Panc1 (cell line): ENCODE measurements around the gene CMTM8. TPM values are rescaled to one million over a fixed set of nuclear protein-coding genes. Genes with fewer than 3 reads are reported as not detected.
A peak's percentile ranks its signal among the peaks of the same experiment; 100 is the strongest.
"Not testable (repeated sequence)": the region's sequence is repeated elsewhere in the genome, so short reads cannot be mapped to it uniquely, and the experiment has no call there.

Source experiments
- ATAC-seq: fragments of 200-7000 bp; cut with Tn5 transposase; 2 replicates; pipeline ENCODE4 v1.9.1; 2020; ENCODE audit warnings: mild to moderate bottlenecking, moderate library complexity
- BruUV-seq: library from RNA; stranded (reverse); fragments of 400-500 nt; replicated peaks from 2 replicates; lab custom pipeline; 2021; lab: Mats Ljungman, UMichigan
- CTCF ChIA-PET: fragments of 300-600 bp; sonication (Branson Sonifier 250); formaldehyde crosslinking; loops from one replicate; lab custom pipeline; 2022; ENCODE audit warnings: antibody characterized with exemption; lab: Charles Lee
- POLR2A ChIA-PET: fragments of 300-600 bp; sonication (Branson Sonifier 250); formaldehyde crosslinking; loops from one replicate; lab custom pipeline; 2022; ENCODE audit warnings: antibody characterized with exemption; lab: Charles Lee
- DNase-seq: peaks from one replicate; pipeline ENCODE4 v3.0.0-alpha.2; 2010; ENCODE audit warnings: low read depth, low spot score
- H3K27ac ChIP-seq: 2 replicates; pipeline ENCODE4 v1.5.1; 2011; ENCODE audit warnings: mild to moderate bottlenecking, low read length, inconsistent platforms
- H3K27me3 ChIP-seq: fragments of 200-500 bp; sonication (Bioruptor generic); 2 replicates; pipeline ENCODE4 v1.6.0; 2014; ENCODE audit warnings: low read length, inconsistent platforms; ENCODE audit not compliant: control insufficient read depth, insufficient read depth
- H3K36me3 ChIP-seq: fragments of 200-500 bp; sonication (Bioruptor generic); 2 replicates; pipeline ENCODE4 v1.5.1; 2014; ENCODE audit warnings: inconsistent platforms, mild to moderate bottlenecking, low read length, moderate library complexity; ENCODE audit not compliant: control insufficient read depth, insufficient read depth
- H3K4me1 ChIP-seq: 2 replicates; pipeline ENCODE4 v1.5.1; 2011; ENCODE audit warnings: inconsistent platforms, mild to moderate bottlenecking, low read length, moderate library complexity; ENCODE audit not compliant: control insufficient read depth, insufficient read depth
- H3K4me3 ChIP-seq, 2 experiments: 2 replicates each; pipeline ENCODE4 v1.5.1; 2011 to 2012; ENCODE audit warnings: low read depth in 2 of 2, low read length in 2 of 2, mild to moderate bottlenecking in 2 of 2, inconsistent platforms in 1 of 2, moderate library complexity in 1 of 2
- H3K9me3 ChIP-seq: fragments of 200-500 bp; sonication (Bioruptor generic); 2 replicates; pipeline ENCODE4 v1.5.1; 2014; ENCODE audit warnings: low read depth, mild to moderate bottlenecking, inconsistent platforms, low read length, moderate library complexity; ENCODE audit not compliant: control insufficient read depth, insufficient read depth
- POLR2AphosphoS5 ChIP-seq: IDR thresholded peaks from 2 replicates; pipeline ENCODE4 v1.6.1; 2012; ENCODE audit warnings: mild to moderate bottlenecking, low read depth, low read length, moderate library complexity
- REST ChIP-seq, 2 experiments: IDR thresholded peaks; 2 replicates each; pipeline ENCODE4 v1.6.1; 2011 to 2012; ENCODE audit warnings: low read depth in 2 of 2, control low read depth in 1 of 2, low read length in 1 of 2, mild to moderate bottlenecking in 1 of 2, moderate library complexity in 1 of 2; ENCODE audit not compliant: insufficient read depth in 1 of 2
- SIN3A ChIP-seq: IDR thresholded peaks from 2 replicates; pipeline ENCODE4 v1.6.1; 2012; ENCODE audit warnings: low read depth, mild to moderate bottlenecking, low read length, moderate library complexity, borderline replicate concordance; ENCODE audit not compliant: insufficient read depth
- TCF7L2 ChIP-seq: IDR thresholded peaks from 2 replicates; pipeline ENCODE4 v1.6.1; 2011; ENCODE audit warnings: mild to moderate bottlenecking, low read depth, low read length, inconsistent platforms
- in situ Hi-C: cut with HindIII; loops from 2 replicates; pipeline ENCODE4 v1.10.0; 2016; ENCODE audit warnings: low sequenced_read_pairs, low pct_unique_long_range_greater_than_20kb
- intact Hi-C: fragments of 100-400 bp; cut with micrococcal nuclease; formaldehyde crosslinking; loops from one replicate; pipeline ENCODE4 v1.10.0; 2022; ENCODE audit not compliant: unreplicated experiment
- total RNA-seq: library from RNA; stranded (reverse); gene quantifications from one replicate; pipeline ENCODE4 v1.2.1, GENCODE V29; 2021; ENCODE audit not compliant: unreplicated experiment

Gene CMTM8
- total RNA-seq, 1 experiment from 2014 or later: 9.8 TPM

GRCh38 chr3:32387512-32387911, 149.0 kb downstream of the CMTM8 start:
- CTCF ChIA-PET: no interaction called here

DNA sequence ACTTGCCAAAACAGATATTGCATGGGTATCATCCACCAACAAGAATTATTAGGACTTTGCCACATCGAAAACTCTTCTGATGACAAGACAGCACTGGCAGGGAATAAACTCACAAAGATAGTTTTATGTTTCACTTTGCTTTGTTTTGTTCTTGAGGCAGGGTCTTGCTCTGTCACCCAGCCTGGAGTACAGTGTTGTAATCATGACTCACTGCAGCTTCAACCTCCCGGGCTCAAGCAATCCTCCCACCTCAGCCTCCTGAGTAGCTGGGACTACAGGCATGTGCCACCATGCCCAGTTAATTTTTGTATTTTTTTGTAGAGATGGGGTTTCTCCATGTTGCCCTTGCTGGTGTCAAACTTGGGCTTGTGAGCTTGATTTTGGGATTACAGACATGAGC, 151.1 kb downstream of the CMTM8 start:
- H3K36me3 ChIP-seq, H3K9me3 ChIP-seq, H3K27ac ChIP-seq, H3K4me3 ChIP-seq, POLR2A ChIA-PET, H3K27me3 ChIP-seq, in situ Hi-C loops, ATAC-seq, BruUV-seq, intact Hi-C loops, DNase-seq, H3K4me1 ChIP-seq, CTCF ChIA-PET: not testable (repeated sequence)

More at GRCh38 chr3:32387512-32387911, 149.0 kb downstream of the CMTM8 start:
- BruUV-seq: no TSS peak
- Histone ChIP-seq H3K9me3 (no peaks in the 10 kb centered on the region), H3K36me3 (peaks cover 3% of the 10 kb centered on the region; the same call in 1 of the 2 replicates), H3K4me3 (no peak overlapping the region), H3K27me3 (no peaks in the 10 kb centered on the region), H3K27ac (no peak overlapping the region), H3K4me1 (peaks cover 4% of the 10 kb centered on the region)
- intact Hi-C loops: no loop called here
- ATAC-seq: no peak
- no peak for TF ChIP-seq POLR2AphosphoS5
- TF ChIP-seq TCF7L2: no peak
- no peak for TF ChIP-seq SIN3A
- in situ Hi-C loops: no loop called here
- DNase-seq: no peak
- POLR2A ChIA-PET: interaction anchor here (0.6 kb wide), 1 partner anchor 10 kb away, joined by 3 read pairs; no protein-coding TSS in a partner anchor

GRCh38 chr3:32391643-32392535, 153.4 kb downstream of the CMTM8 start, which contains the start of gene CMTM7:
TSS of gene CMTM7 (plus strand) at chr3:32391853. CDS start at chr3:32391907, 54 bp downstream.
- peak within 1 kb of the TSS; percentile 83 for H3K27ac ChIP-seq
- POLR2A ChIA-PET: no interaction called here
- no peaks in the 10 kb centered on the region for H3K9me3 ChIP-seq
- TF ChIP-seq POLR2AphosphoS5: peak; percentile 69; the same call in 1 of the 2 replicates
- no peak; a peak in 1 of 4 replicates for TF ChIP-seq REST (IDR thresholded peaks at IDR 0.05; ENCODE audit: insufficient read depth in 1 of 2, low read depth in 2 of 2, low read length in 1 of 2)
- intact Hi-C loops (no loop called here), in situ Hi-C loops (no loop called here)
- no TSS peak for BruUV-seq
- H3K4me1 ChIP-seq: peaks cover 4% of the 10 kb centered on the region
- peak; percentile 96 for ATAC-seq
- no peak for DNase-seq
- H3K27me3 ChIP-seq: no peaks in the 10 kb centered on the region
- CTCF ChIA-PET: no interaction called here
- peak within 1 kb of the TSS; percentile 77 to 80 for H3K4me3 ChIP-seq
- H3K36me3 ChIP-seq: peaks cover 3% of the 10 kb centered on the region; the same call in 1 of the 2 replicates
